ENCODE results near the gene HSPB1.
A peak's percentile ranks its signal among the peaks of the same experiment; 100 is the strongest.
"Not testable (repeated sequence)": the region's sequence is repeated elsewhere in the genome, so short reads cannot be mapped to it uniquely, and the experiment has no call there.

HSPB1 gene

DNA sequence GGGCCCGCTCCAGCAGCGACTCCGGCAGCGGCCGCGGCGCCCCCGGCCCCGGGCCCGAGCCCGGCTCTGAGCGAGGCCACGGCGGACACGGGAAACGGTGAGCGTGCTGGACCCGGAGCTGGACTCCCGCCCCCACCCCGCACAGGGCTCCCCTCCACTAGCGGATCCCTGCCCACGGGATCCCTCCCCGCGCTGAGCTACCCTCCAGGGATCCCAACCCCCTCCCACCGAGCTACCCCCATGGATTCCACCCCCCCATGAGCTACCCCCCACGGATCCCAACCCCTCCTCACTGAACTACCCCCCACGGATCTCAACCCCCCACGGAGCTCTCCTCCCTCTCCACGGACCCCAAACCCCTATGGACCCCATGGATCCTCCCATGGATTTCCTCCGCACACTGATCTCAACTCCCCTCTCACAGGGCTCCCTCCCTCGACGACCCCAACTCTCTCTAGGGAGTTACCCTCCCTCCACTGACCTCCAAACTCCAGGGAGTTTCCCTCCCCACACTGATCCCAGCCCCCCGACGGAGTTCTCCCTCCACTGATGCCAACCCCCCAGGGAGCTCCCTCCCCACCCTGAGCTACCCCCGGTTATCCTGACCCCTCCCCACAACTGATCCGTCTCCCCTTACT lies 20.6 kb upstream of the HSPB1 start:
- no peak for DNase-seq

GRCh38 chr7:76282344-76283253 lies 19.9 kb upstream of the HSPB1 start:
- DNase-seq: no peak

DNA sequence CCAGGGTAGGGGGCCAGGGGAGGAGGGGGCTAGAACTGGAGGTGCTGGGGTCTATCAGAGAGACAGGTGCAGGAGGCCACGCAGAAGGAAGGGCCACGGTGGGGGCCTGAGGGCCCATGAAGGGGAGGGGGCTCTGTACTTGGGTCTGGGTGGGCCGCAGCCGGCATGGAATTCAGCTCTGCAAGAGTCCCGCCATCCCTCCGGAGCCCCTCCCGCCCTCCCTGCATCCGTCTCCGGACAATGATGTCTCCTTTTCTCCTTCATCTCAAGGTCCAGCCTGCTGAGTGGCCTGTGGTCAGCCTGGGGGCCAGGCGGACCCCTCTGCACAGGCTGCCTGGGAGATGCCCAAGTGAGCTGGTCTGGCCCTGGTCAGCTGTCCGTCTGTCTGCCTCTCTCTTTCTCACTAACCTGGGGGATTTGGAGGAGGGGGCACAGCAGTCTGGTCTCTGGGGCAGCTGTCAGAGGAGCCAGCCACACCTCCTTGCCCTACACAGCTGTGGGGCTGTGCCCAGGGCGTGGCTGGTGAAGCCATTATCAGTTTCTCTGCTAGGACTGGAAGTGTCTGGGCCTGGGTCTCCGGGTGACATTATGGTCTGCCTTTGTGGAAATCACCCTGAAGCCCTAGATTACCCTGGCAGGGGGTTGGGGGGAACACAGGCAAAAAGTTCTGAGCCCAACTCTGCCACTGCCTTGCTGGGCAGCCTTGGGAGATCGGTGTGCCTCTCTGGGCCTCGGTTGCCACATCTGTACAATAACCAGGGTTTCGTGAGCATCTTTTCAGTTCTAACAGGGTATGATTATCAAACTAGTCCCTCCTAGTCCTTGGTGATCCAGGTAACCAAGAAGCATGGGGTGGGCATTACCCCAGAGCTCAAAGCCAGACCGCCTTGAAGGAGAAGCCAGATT lies 19.0 kb upstream of the HSPB1 start:
- DNase-seq: no peak

DNA sequence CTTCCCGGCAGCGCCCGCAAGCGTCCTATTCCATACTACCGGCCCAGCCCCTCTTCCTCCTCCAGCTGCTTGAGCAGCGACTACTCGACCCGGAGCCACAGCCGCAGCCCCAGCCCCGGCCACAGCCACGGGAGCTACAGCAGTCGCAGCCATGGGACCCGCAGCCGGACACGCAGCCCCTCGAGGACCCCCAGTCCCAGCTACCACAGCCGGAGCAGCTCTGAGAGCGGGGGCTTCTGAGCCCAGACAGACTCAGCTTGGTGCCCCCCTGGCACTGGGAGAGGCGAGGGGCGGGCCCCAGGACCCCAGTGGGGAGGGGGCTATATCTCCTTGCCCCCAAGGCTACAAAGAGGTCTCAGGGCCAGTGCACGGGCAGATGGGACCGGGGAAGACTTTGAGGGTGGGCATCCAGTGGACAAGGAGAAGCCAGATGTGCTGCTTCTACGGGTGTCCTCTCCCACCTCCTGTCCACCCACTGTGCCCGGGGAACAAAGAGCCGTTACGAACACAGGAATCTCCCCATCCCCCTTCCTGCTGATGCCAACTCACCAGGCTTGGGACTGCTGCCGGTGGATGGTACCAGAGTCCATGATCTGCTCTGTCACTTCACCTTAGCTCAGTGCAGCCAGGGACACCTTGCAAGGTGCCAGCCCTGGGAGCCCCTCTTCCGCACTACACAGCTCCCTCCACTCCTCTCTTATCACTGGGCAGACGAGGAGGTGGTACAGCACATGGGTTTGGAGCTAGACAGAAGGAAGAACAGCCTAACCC lies 16.7 kb upstream of the HSPB1 start:
- DNase-seq: no peak

GRCh38 chr7:76286842-76287403 lies 15.6 kb upstream of the HSPB1 start:
- no peak for DNase-seq

DNA sequence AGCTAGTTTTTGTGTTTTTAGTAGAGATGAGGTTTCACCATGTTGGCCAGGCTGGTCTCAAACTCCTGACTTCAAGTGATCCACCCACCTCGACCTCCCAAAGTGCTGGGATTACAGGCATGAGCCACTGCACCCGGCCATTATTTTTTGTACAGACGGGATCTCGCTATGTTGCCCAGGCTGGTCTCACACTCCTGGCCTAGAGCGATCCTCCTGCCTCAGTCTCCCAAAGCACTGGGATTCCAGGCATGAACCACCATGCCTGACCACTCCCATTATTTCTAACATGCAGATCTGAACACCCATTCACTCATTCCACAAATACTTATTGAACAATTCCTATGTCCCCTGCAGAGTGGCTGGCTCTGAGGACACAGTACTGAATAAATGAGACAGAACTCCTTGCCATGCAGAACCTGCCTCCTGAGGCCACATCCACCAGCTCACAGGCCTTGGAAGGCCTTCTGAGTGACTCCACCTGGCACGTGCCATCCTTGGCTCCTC lies 11.6 kb upstream of the HSPB1 start:
- not testable (repeated sequence) for DNase-seq

DNA sequence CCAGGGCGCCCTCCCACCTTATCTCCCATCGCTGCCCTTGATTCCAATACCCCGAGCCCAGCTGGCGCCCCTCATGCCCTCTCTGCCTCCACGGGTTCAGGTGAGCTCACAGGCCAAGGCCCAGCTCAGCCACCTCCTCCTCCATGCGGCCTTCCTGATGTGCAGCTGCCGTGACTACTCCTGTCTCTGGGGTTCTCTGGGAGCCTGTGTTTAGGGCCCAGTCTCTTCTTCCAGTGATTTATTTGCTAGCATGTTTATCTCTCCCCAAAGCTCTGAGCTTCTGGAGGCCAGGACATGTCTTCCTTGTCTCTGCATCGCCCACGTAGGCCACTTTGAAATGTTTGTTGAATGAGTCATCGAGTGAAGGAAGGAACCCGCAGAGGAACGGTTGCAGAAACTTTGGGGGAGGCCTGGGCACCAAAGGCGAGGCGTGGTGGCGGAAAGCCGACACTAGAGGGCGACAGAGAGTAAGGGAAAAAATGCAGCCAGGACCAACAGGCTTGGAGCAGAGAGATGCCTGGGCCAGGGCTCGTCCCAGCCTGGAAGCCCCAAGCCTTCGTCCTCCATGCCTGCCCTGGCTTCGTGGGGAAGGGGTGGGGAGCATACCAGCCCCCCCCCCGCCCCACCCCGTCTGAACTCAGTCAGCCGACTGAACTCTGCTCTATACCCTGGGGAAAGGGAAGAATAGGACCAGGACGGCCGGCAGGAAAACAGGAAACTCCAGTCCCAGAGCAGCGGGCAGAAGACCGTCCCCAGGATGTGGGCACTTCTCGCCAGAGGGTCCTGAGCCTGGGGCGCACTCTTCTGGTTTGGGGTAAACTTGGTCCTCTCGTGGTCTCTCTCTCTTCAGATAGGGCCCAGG lies 10.9 kb upstream of the HSPB1 start:
- DNase-seq: peak; percentile 48 to 89 (median 77)

GRCh38 chr7:76292213-76292573 lies 10.3 kb upstream of the HSPB1 start:
- DNase-seq: no peak

- not testable (repeated sequence) for DNase-seq
Observed at GRCh38 chr7:76292911-76293310, 9.6 kb upstream of the HSPB1 start.

DNA sequence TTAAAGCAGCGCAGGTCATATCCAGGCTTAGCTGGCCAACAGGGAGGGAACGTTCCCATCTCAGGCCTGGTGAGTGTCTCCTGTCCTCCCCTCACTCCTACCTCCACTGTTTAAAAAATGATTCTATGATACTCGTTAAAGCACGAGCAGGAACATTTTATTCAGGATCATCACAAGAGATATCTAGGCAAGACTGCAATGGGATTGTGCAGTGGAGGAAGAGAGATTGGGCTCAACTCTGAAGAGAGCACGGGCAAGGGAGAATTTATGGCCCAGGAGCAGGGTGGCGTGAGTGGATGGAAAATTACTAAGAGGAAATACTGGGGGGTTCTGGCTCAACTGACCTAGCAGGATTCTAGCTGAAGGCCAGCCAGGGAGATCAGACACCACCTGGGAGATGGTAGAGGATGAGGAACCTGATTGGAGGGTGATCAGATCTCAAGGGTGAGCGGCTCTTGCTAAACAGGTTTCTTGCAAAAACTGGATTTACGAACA lies 9.0 kb upstream of the HSPB1 start:
- no peak for DNase-seq

DNA sequence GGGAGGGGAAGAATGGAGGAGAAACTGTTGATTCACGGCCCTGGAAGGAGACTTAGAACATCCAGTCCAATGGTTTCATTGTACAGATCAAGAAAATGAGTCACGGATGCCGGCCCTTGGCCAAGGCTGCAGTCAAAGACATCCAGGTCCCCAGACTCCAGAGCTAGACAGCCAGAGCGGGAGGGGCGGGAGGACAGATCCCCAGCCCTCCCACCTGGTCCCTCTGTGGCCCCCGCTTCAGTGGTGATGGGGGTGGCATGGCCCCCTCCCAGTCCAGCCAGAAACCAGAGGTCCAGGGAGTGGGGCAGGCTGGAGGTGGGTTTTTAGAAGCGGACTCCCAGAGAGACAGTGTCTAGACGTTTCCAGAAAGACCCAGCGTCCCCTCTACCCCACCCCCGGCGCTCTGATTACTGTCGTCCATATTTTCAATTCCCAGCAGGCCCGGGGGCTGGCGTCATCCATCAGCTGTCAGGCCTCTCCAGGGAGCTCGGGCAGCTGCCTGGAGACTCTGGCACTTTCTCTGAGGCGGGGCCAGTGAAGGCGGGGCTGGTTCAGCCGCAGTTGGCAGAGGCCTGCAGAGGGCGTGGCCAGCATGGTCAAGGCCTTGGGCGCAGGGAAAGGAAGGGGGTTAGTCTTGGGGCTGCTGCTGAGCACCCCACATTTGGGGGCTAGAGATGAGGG lies 8.0 kb upstream of the HSPB1 start:
- DNase-seq: no peak

- no peak for DNase-seq
Observed at GRCh38 chr7:76296743-76297740, 5.4 kb upstream of the HSPB1 start.

- no peak for DNase-seq
Observed at GRCh38 chr7:76300166-76300731, 2.2 kb upstream of the HSPB1 start.

- no peak for DNase-seq
Observed at GRCh38 chr7:76301000-76301399, 1.5 kb upstream of the HSPB1 start.

DNA sequence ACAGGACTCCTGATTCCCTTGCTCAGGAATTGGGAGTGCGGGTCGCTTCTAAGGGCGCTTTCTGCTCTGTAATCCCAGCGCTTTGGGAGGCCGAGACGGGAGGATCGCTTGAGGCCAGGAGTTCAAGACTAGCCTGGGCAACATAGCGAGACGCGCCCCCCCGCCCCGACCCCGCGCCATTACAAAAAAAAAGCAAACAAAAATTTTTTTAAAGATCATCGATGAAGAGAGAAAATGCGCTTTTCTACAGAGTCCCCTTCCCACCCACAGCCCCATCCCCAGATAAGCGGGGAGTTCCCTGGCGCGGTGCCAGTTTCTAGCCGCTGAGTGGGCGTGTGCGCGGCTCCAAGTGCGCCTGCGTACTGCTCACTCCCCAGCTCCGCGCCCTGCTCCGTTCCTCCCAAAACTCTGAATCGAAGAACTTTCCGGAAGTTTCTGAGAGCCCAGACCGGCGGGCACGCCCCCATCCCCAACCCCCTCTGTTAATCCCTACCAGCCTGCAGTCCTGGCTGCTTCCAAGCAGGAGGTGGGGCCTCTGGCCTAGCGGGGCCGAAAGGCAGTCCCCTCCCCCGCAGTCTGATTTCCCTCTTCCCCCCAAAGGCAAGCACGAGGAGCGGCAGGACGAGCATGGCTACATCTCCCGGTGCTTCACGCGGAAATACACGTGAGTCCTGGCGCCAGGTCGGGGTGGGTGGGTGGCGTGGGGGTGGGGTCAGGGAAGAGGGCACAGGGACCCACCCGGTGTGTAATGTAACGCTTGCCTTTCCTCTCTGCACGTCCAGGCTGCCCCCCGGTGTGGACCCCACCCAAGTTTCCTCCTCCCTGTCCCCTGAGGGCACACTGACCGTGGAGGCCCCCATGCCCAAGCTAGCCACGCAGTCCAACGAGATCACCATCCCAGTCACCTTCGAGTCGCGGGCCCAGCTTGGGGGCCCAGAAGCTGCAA lies 1.0 kb downstream of the HSPB1 start:
- DNase-seq: peak; percentile 72 to 80 (median 77)

DNA sequence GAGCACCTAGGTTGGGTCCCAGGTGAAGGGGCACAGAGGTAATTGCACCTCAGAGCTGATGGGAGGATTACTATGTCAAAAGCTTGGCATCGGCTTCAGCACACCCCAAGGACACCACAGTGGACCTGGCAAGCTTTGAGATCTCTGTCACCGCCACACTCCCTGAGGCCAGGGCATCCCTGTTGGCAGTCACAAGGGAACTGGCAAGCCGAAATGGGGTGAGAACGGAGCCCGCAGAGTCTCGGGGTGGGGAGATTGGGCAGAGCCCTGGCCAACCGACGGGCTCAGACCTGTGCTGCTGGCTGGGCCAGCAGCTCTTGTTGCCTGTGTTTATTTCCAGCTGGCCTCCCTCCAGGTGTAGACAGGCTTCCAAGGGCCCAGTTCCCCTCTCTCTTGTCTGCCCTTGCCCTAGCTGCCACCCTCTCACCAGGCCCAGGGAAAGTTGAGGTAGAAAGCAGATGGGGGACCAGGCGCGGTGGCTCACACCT lies 2.5 kb downstream of the HSPB1 start:
- DNase-seq: no peak

DNA sequence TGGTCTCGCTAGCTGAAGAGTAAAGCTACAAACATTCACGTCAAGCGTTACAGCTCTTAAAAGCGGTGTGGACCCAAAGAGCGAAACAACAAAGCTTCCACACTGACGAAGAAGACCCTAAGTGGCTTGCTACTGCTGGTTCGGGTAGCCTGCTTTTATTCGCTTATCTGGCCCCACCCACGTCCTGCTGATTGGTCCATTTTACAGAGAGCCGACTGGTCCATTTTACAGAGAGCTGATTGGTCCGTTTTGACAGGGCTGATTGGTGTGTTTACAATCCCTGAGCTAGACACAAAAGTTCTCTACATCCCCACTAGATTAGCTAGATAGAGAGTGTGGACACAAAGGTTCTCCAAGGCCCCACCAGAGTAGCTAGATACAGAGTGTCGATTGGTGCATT lies 6.4 kb downstream of the HSPB1 start:
- DNase-seq: not testable (repeated sequence)
